ENCODE results near the gene RNGTT.
"Not testable (repeated sequence)": the region's sequence is repeated elsewhere in the genome, so short reads cannot be mapped to it uniquely, and the experiment has no call there.

Gene RNGTT

DNA sequence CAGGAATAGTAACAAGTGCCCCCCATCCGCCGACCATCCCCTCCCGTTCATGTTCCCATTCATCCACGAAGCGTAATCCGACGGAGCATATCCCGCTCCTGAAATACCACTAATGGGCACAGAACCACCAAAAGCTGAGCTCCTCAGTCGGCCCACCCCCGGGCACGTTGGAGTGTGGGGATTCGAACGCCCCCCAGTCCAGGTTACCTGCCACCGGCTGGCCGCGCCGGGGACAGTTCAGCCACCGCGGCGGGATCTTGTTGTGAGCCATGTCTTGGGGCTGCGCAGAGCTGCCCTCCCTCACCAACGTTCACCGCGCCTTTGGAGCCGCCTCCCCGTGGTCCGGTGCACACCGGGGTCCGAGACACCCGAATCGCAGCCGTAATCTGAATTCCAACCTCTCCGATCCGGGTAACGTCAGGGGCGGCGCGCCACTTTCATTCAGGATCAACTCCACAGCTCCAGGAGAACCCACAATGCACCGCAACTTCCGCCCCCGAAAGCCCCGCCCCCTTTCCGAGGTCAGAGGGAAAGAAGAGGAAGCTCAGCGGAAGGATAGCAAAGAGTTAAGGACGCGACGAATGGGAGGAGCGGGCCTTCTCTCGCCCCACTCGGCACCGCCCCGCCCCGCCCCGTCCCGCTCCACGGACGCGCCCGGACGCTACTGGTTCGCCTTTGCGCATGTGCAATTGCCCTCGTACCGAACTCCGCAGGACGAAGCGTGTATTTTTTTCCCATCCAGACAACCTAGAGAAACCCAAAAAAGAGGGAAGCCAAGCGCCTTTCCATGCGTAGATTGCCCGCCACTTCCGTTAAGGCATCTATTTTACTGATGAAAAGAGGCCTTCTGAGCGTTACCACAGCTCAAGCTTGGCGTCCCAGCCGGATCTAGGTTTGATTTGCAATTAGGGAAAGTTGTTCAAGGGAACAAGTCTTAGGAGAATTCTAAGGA, at the start of gene RNGTT:
Gene RNGTT (minus strand): TSS at position 480 of the 952 bp plus-strand sequence. CDS start 209 bp downstream, at position 271.
- DNase-seq, result peak; percentile 98

DNA sequence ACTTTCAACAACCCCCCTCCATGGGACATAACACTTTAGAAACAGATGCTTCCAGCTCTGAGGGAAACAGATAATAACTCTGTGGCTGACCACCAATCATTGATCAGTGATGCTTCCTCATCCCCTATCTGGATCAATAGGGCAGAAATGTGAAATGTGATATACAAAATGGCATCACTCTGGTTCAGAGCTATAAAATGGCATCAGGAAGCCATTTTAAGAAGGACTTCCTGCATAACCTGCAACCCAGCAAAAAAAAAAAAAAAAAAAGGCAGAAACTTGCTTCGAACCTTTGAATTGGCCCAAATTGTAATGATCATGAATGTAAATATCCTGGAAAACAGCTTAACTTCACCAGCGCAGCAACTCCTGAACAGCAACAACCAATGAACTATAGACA, 48.0 kb upstream of the RNGTT start:
- DNase-seq, result no peak

DNA sequence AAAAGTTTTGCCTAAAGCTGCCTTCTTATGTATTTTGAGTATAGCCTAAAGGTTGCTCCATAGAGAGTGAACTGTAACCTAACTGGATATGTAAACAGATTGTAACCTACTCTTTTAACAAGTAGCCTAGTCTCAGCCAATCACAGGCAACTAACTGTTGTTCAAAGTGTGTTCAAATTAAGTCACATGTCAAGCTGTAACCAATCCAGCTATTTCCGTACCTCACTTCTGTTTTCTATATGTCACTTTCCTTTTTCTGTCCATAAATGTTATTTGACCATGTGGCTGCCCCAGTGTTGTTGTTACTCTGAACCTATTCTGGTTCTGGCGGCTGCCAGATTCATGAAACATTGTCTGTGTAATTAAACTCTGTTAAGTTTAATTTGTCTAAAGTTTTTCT, 47.4 kb upstream of the RNGTT start:
- no peak for DNase-seq

DNA sequence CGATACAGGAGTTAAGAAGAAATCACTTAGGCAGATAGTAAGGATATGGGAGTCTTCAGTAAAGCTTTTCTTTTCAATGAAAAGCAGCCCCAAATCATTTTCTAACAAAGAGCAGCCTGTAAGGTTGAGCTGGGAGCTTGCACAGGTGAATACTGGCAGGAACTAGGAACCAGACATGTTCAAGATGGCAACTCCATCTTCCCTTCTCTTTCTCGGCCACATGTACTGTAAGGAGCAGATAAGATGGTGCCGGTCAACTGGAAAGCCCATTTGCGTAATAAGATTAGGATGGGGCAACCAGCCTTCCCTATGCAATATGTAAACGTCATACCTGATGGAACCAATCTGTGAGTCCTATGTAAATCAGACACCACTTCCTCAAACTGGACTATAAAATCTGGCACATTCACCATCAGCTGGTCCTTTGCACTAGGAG, 46.2 kb upstream of the RNGTT start:
- no peak for DNase-seq

DNA sequence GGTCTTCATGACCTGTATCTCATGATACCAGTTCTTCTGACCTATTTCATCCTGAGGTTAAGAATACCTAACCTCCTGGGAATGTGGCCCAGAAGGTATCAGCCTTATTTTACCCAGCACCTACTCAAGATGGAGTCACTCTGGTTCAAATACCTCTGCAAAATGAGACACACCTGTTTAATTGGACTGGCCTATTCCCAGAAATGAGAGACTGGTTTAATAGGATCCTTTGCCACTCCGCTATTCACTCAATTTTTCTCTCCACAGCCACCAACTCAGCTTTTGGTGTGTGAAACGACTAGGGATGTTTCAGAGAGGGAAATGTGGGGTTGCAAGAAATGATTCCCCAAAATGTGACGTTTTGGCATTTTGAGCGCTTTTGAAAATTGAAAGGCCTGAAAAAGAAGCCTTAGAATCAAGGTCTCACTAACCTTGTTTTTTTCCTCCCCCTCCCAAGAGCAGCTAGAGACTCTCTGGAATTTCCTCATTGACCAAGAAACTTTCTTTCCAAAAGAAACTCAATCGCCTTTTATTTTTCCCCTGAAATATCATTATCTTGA, 45.5 kb upstream of the RNGTT start:
- no peak for DNase-seq

DNA sequence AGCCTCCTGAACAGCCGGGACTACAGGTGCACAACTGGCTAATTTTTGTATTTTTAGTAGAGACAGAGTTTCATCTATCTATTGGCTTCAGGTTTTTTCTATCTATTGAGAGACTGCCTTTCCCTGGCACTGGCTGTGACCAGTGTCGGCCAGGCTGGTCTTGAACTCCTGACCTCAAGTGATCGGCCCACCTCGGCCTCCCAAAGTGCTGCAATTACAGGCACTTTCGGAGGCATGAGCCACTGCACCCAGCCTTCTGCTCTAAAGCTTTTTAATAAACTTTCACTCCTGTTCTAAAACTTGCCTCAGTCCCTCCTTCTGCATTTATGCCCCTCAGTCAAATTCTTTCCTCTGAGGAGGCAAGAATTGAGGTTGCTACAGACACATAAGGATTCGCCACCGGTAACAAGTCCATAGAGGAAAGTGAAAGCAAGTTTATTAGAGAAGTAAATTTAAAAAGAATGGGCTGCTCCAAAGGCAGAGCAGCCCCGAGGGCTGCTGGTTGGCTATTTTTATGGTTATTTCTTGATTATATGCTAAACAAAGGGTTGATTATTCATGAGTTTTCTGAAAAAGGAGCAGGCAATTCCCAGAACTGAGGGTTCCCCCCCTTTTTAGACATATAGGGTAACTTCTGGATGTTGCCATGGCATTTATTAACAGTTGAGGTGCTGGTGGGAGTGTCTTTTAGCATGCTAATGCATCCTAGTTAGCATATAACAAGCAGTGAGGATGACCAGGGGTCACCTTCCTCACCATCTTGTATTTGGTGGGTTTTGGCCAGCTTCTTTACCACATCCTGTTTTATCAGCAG, 44.8 kb upstream of the RNGTT start:
- no peak for DNase-seq

DNA sequence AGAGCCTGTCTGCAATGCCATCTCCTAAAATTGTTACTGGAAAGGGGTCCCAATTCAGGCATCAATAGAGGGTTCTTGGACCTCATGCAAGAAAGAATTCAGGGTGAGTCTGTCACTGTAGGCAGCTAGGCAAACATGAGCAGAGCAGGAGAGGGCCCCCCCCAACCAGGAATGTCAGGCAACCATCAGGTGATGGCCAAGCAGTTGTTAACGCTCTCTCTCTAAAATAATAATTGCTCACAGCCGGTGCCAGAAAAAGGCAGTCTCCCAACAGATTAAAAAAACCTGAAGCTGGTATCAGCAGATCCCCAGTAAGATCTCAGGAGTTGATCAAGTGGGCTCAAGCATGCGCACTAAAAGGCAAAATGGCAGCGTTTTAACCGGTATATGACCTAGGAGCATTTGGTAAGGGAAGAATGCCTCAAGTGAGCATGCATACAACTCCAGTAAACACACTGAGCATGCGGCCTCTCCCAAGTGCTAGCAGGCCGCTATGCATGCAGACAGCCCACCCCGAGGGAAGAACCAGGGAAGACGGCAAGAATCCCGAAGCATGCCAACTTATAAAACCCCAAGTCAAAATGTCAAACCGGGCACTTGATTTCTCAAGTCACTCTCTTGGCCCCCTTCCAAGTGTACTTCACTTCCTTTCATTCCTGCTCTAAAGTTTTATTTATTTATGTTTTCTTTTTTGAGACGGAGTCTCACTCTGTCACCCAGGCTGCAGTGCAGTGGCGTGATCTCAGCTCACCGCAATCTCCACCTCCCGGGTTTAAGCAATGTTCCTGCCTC, 44.0 kb upstream of the RNGTT start:
- DNase-seq, result no peak

DNA sequence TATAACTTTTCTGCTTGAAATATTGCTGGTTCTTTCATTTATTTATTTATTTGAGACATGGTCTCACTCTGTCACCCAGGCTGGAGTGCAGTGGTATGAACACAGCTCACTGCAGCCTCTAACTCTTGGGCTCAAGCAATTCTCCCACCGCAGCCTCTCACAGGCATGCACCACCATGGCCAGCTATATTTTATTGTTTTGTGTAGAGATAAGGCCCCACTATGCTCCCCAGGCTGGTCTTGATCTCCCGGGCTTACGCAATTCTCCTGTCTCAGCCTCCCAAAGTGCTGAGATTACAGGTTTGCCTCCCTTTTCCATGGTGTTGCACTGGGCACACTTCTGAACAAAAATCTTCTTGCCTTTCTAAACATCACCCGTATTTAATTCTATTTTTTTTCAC, 39.1 kb upstream of the RNGTT start:
- DNase-seq, result no peak

DNA sequence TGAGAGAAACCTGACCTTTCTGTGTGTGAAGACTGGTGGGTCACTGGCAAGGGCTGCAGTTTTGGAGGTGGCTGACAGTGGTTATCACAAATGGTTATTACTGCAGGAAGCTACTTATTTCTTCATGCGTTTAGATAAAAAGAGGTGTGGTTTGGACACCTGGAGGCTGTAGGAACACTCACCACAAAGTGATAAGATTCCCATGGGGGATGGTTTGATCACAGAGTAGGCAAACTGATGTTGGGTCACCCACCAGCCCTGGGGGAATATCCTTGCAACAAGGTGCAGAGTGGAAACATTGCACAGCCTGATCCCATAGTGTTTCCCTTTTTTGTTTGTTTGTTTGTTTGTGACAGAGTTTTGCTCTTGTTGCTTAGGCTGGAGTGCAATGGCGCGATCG, 33.9 kb upstream of the RNGTT start:
- no peak for DNase-seq

DNA sequence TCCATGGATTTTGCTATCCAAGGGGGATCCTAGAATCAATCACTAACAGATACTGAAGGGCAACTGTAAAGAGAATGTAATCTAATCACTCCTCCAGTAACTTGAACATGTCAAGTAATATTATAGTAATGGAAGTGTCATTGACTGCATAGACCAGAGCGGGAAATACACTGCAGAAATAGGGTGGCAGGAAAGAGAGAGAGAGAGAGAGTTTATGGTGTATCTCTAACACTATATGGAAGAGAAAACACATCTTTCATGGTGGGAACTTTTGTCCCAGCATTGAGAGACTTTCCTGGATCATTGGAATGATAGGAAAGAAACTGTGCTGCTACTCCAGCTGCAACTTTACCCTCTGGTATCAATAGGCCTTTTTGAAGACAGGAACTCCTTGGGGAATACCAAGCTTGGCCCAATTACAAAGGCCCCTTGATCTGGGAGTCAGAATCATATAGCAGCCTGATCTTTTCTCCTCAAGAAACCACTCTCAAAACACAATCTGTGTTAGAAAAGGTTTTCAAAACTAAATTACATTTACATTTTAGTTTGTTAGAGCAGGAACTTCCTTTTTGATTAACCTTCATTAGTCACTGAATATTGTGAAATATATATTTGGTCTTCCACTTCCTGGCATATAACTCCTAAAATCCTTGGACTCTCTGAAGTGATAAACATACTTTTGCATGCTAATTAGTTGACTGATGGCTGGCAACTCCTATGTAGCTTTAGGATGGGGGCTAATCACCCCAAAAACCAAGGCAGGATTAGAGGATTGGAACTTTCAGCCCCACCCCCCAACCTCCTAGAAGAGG, 29.5 kb upstream of the RNGTT start:
- DNase-seq, result no peak

DNA sequence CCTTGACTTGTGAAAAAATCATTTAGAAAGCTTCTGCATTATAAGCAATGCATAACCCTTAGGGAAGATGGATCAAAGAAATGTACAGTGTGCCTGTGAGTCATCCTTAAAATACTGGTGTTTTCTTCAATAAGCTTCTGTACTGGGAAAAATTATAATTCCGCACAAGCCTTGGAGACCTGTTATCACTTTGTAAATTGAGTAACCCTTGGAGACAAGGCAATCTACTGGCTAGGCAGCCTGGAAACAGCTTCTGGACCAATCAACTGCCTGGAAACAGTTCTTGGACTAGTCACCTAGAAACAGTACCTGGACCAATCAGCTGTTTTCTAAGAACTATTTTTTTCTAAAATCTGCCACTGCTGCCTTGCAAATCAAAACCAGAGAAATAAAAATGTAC, 25.8 kb upstream of the RNGTT start:
- no peak for DNase-seq

DNA sequence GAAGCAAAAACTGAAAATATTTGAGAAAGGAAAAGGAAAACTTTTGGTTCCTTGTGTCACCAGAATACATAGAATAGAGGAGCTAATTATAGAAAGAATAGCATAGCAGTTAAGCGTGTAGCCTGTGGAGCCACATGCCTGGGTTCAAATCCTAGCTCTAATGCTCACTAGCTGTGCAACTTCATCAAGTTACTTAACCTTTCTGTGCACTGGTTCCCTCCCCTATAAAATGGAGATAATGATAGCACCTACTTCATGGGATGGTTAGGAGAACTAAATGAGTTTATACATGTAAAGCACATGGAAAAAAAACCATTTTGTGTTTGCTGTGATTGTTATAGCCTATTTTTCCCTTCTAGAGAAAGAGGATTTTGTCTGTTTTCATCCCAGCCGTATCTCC, 24.5 kb upstream of the RNGTT start:
- DNase-seq, result no peak

DNA sequence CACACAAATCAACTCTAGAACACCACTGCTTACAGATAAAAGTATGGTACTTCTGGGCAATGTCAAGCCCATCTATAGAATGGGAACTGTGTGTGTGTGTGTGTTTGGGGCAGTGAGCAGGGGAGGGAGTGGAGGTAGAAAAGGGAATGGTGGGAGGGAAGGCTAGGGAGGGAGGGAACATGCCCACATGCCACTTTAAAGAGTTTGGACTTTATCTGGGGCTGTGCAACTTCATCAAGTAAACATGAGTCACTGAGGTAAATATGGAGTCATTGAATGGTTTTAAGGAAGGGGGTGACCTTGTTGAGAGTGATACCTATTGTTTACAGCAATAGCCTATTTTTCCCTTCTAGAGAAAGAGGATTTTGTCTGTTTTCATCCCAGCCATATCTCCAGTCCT, 22.5 kb upstream of the RNGTT start:
- DNase-seq, result no peak

DNA sequence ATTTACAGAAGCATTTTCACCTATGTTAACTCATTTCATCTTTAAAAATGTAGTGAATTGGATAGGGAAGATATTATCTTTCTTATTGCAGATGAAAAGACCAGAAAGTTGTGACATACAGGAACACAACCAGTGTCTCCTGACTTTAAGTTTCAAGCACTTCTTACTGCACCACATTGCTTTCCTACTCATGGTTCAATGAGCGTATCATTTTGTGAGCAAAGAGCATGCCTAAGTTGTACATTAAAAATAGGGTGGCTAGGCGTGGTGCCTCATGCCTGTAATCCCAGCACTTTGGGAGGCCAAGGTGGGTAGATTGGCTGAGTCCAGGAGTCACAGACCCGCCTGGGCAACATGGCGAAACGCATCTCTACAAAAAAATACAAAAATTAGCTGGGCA, 21.2 kb upstream of the RNGTT start:
- DNase-seq, result no peak

DNA sequence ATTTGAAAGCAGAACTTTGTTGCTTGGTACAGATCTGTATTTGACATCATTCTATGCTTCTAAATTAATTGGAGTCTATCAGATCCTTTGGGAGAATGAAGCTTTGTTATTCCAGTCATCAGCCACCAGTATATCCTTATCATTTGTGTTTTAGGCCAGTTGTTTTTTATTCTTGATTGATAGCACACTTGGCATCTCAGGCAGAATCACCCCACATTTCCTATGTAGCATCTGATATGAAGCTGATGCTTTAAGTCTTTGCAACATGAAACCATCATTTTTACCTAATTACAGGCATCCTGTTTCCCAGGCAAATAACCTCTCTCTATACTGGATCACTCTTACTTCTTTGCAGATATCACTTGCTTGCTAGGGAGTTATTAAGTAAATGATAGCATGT, 20.7 kb upstream of the RNGTT start:
- no peak for DNase-seq

DNA sequence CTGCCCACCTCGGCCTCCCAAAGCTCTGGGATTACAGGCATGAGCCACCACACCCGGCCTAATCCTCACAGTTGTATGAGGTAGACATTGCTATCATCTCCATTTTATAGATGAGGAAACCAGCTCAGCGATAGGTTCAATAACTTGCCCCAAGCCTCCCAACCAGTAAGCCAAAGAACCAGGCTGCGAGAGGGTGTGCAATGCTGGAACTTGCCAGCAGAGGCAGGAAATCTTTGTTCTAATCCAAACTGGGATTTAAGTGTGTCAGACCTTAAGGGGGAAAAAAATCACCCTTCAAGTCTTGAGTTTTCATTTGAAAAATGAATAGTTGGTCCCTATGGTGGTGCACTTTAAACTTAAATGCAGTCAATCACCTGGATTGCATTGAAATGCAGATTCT, 20.1 kb upstream of the RNGTT start:
- no peak for DNase-seq

DNA sequence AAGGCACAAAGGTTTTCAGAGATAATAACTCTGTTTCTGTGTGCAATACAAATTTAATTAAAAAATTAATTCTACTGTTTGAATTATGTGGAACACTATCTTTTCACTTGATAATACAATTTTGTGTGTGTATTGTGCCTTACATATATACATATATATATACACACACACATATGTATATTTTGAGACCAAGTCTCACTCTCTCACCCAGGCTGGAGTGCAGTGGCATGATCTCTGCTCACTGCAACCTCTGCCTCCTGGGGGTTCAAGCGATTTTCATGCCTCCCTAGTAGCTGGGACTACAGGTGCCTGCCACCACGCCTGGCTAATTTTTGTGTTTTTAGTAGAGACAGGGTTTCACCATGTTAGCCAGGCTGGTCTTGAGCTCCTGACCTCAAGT, 19.7 kb upstream of the RNGTT start:
- not testable (repeated sequence) for DNase-seq

DNA sequence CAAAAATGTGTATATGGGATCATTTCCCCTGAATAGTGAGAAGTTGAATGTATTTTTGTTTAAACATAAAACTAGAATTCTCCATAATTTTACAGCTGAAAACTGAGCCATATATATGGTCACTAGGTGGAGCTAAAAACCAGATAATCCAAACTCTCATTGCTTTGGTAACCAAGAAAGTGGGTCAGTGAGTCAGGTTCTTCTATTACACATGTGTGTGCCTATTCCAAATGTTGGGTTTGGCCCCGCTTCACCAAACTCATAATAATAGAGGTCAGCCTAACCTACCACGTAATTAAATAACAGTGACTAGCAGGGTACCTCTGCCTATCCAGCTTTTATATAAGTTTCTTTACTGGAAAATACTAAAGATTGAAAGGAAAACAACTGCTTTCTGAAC, 19.3 kb upstream of the RNGTT start:
- DNase-seq, result no peak

DNA sequence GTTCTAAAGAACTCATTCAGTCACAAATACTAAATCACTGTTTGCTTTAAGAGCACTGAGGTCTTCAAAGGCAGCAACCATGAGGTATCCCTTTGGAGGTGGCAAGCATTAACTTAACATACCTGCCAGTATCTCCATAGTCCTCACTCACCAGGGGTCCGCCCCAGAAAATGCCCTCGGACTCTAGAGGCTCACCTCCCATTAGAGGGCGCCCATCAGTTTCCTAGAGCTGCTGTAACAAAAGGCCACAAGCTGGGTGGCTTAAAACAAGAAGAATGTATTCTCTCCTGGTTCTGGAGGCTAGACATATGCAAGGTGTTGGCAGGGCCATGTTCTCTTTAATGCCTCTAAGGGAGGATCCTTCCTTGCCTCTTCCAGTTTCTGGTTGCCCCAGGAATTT, 12.0 kb upstream of the RNGTT start:
- DNase-seq, result no peak

DNA sequence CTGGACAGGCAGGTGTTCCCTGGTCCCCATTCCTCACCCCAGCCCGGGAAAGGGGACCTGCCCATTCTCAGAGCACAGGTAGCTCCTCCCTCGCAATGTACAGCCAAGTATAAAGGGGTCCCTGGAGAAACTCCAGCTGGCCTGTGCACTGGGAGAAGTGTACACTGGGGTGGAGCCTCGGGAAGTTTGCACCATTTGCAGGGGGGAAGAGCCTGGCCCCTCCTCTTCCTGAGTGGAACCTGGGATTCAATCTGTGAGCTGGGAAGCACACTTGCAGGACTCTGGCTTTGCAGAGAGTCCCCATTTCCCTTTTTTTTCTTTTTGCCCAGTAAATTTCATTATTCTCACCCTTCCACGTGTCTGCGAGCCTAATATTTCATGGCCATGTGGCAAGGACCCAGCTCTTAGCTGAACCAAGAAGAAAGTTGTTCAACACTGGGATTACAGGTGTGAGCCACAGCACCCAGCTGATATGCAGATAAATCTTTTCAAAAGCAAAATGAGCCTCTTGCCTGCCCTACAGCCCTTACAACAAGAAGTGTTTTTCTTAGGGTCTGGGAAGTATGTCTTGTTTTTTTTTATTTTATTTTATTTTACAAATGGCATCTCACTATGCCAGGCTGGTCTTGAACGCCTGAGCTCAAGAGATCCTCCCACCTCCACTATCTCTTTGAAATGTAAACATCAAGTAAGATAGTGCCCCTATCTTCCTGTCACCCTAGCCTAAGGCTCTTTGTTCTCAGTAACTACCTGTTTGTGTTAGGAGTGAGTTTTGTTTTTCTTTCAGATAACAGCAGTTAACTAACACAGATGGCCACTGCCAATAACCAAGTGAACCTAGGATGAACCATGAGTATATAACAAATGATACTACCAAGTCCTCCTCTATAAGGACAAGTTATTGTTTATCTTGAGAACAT, 9.3 kb upstream of the RNGTT start:
- DNase-seq, result no peak

DNA sequence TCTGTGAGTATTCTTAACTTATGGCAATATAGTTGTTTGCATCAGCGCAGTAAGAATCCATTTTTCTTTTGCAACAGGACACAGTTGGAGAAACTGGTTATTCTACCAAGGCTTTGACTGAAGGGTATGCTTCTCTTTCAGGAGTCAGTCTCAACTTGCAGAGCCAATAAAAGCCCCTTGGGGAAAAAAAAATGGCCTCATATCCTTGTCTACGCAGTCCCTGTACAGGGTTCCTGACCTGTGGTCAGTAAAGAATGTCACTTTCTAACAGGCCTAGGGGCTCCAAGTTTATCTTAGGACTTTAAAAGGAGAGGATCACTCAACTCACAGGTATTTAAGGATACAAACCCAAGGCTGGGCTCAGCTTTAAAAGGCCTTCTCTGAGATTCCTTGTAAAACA, 6.9 kb upstream of the RNGTT start:
- no peak for DNase-seq
